ENCODE measurements around the gene ADCY9.
"Not testable (repeated sequence)": the region's sequence is repeated elsewhere in the genome, so short reads cannot be mapped to it uniquely, and the experiment has no call there.

The ADCY9 gene

DNA sequence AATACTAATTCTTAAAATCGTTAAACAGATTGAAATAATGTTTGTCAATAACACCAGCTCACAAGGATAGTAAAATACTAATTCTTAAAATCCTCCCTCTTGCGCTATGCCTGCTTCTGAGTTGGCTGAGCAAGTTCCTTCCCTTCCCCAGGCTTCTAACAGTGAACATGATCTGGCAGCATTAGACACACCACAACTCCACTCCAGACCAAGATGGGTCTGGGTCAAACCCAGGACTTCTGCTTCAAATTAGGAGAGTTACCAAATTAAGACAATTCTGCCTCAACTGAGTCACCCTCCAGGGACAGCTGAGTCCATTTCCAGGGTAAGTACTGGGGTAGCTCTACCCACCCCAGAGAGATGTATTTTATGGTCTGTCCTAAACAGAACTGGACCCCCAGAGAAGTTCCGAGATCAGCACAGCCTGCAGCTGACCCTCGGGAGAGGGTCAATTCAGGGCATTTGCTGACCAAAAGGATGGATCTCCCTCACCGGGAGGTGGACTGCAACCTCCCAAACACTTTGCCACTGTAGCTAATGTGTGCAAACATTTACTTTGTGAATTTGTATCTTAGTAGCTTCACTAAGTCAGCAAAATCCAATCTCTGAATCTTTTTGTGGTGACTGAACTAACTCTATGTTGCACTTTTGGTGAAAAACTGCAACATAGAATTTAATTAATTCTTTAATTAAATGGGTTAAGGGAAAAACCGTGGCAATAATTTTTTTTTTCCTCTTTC is 48.8 kb downstream of the ADCY9 start:
- no peak for DNase-seq (ENCODE audit: low read depth in 3 of 3)

DNA sequence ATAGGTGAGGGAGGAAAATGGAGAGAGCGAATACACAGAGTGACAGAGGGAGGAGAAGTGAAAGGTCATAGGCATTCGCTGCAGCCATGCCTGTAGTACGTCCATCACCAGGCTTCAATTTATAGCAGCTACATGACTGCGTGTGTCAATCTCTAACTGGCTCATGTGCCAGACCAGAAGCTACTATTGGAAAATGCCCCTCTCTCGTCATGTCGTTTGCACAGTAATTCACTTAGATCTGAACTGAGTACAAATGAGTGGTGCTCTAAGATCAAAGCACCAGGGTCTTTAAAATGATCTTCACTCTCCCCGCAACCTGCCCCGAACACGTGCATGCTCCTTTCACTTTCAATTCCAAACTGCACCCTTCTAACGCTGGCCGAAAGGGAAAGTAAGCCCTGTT is 51.3 kb downstream of the ADCY9 start:
- DNase-seq (ENCODE audit: low read depth in 3 of 3) = peak in 2 of 3 experiments; percentile 17 to 31

DNA sequence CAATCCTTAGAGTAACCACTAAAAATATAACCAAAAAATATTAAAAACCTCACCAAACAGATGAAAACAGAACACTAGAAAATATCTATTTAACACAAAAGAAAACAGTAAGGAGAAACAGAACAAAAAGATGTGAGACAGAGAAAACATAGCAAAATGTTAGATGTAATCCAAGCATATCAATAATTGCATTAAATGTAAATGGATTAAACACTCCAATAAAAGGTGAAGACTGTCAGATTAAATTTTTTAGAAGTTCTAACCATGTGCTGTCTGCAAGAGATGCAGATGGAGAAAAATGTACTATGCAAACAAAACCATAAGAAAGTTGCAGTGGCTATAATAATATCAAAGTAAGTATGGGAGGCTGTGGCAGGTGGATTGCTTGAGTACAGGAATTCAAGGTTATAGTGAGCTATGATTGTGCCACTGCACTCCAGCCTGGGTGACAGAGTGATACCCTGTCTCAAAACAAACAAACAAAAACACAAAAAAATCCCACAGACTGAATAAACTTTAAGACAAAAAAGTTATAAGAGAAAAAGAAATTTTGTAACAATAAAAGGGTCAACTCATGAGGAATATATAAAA is 53.9 kb downstream of the ADCY9 start:
- no peak for DNase-seq (ENCODE audit: low read depth in 3 of 3)

- no peak for DNase-seq (ENCODE audit: low read depth in 3 of 3)
These were observed 55.4 kb downstream of the ADCY9 start for GRCh38 chr16:4060823-4061222.

- no peak for DNase-seq (ENCODE audit: low read depth in 3 of 3)
These were observed 56.2 kb downstream of the ADCY9 start for GRCh38 chr16:4060009-4060408.

GRCh38 chr16:4058386-4058785 is 57.9 kb downstream of the ADCY9 start:
- no peak for DNase-seq (ENCODE audit: low read depth in 3 of 3)

DNA sequence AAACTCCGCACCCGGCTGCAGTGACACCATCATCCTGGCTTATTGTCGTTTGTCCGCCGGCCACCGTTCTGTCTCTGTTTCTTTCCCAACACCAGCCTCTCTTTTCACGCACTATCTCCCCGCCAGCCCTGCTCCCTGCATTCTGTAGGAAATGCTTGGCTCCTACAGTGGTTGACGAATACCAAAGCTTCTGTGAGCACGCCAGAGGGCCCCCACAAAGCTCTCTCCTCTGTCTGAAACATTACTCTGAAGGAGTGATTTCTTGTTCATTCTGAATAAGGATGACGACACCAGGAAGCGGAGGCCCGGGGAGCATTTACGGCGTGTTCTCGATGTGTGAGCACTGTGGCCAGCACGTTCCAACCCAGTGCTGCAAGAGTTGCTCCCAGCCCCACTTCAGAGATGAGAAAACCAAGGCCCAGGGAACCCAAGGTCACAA is 58.8 kb downstream of the ADCY9 start:
- no peak for DNase-seq (ENCODE audit: low read depth in 3 of 3)

GRCh38 chr16:4056161-4057105 is 59.8 kb downstream of the ADCY9 start:
- DNase-seq (ENCODE audit: low read depth in 3 of 3) = no peak

- no peak for DNase-seq (ENCODE audit: low read depth in 3 of 3)
These were observed 60.5 kb downstream of the ADCY9 start for GRCh38 chr16:4055748-4056147.

- no peak for DNase-seq (ENCODE audit: low read depth in 3 of 3)
These were observed 62.9 kb downstream of the ADCY9 start for GRCh38 chr16:4053301-4053845.

DNA sequence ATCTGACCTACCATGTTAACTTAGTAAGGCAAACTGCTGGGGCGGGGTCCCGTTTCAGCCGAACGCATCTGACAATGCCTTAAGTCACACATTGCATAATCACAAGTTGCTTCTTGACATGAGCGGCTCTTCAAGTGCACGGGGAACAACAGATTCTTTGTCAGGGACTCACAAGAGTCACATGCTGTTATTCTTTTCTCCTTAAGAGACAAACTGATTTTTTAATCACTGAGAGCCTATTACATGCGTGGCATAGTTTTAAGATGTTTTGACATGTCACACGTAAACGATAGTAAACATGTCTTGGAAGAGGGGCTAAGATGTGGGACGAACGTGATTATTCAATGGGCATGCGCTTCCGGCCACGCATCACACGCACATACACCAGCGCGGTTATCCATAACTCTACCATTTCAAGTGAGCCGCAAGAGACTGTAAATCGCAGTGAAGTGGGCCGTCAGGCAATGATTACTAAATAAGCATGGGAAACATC is 63.4 kb downstream of the ADCY9 start:
- DNase-seq (ENCODE audit: low read depth in 3 of 3) = no peak

DNA sequence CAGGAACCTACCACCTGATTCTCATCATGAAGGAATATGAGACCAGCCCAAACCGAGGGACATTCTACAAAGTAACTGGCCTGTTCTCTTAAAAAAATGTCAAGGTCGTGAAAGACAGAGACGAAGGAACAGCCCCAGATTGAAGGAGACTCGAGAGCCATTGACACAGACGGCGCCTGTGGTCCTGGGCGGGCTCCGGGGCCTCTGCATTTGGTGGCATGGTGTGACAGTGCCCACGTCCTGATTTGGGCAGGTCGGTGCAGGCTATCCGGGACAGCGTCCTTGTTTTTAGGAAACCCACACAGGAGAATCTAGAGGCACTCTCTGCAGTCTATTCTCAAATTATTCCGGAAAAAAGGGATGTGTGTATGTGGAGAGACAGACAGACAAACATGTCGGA is 64.1 kb downstream of the ADCY9 start:
- DNase-seq (ENCODE audit: low read depth in 3 of 3) = no peak

DNA sequence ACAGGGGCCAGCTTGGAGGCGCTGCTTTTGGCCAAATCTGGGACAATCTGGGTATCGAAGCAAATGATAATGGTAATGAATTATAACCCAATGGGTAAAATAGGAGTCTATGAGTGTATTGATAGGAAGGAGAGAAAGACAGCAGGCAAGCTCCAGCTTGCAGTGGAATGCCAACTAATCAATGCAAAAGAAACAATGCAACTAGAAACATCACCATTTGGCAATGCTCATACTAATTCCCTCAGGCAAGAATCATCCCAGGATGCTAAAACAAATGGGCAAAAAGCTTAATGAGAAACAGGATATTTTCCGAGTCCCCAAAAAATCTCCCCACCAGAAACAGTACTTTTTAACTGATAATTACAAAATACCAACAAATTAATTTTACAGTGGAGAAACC is 64.7 kb downstream of the ADCY9 start:
- DNase-seq (ENCODE audit: low read depth in 3 of 3) = no peak

DNA sequence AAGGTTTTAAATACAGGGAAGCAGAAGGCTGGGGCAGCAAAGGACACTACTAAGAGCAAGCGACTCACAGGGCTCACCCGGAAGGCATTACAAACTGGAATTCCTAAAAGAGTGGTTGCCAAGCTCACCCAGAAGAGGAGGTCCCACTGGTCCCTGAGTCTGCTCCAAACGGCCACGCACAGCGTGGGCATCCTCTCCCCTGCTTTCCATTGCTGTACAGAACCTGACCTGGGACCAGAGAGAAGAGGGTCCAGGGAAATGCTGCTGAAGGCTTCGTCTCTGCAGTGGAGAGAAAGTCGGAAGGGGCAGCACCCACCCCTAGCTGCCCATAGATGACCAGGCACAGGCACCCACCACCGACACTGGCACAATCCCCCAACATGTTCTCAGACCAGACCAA is 67.2 kb downstream of the ADCY9 start:
- DNase-seq (ENCODE audit: low read depth in 3 of 3) = no peak

GRCh38 chr16:4048481-4048880 is 67.8 kb downstream of the ADCY9 start:
- no peak for DNase-seq (ENCODE audit: low read depth in 3 of 3)

DNA sequence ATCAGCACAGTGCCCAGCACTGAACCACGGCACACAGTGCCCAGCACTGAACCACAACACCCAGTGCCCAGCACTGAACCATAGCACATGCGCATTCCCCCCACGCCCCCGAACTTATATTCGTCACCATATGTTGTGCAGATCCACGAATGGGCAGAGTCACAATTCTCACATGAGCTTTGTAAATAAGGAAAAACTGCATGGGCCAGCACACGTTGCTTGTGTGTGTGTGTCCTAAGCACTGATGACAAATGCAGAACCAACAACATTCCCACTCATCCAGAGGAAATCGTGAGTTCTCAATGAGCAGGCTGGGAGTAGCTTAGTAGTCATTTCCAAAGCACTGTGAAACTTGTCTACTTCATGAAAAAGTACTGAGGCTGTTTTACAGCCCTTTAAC is 70.0 kb downstream of the ADCY9 start:
- no peak for DNase-seq (ENCODE audit: low read depth in 3 of 3)

GRCh38 chr16:4045561-4045960 is 70.7 kb downstream of the ADCY9 start:
- not testable (repeated sequence) for DNase-seq (ENCODE audit: low read depth in 3 of 3)

DNA sequence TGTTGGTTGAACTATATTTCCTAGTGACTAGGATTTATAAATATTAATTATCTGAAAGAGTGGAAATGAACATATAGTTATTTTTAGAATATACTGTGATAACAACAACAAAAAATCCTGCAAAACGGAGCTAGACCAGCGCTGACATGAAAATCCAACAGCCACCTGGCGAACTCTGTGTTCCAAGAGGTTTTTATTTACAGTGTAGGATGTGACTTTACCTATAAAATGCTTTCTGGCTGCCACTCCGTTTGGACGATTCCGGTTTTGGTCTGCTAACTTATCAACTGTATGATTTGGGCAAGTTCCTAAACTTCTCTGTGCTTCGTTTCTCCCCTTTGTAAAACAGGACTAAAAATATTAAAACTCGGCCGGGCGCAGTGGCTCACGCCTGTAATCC is 73.7 kb downstream of the ADCY9 start:
- DNase-seq (ENCODE audit: low read depth in 3 of 3) = no peak

- no peak for DNase-seq (ENCODE audit: low read depth in 3 of 3)
These were observed 77.8 kb downstream of the ADCY9 start for GRCh38 chr16:4038448-4038847.

DNA sequence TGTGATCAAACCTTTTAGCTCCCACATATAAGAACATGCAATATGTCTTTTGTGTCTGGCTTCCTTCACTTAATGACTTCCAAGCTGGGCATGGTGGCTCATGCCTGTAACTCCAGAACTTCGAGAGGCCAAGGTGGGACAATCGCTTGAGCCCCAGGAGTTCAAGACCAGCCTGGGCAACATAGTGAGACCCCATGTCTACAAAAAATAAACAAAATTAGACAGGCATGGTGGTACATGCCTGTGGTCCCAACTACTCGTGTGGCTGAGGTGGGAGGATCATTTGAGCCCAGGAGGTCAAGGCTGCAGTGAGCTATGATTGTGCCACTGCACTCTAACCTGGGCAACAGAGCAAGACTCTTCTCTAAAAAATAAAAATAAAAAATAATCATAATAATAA is 79.3 kb downstream of the ADCY9 start:
- DNase-seq (ENCODE audit: low read depth in 3 of 3) = not testable (repeated sequence)

GRCh38 chr16:4034963-4035362 is 81.3 kb downstream of the ADCY9 start:
- DNase-seq (ENCODE audit: low read depth in 3 of 3) = no peak

- DNase-seq (ENCODE audit: low read depth in 3 of 3) = no peak
These were observed 82.3 kb downstream of the ADCY9 start for GRCh38 chr16:4033951-4034350.

Measured in stimulated activated CD4-positive, alpha-beta T cell treated with anti-CD3 and anti-CD28 coated beads, TNF-alpha, amount 100 ng/mL, for 4 hours (primary cell).